Heart left ventricle (tissue), 13 donors: Measurements from ENCODE around the gene JAG1.

Experiments
- POLR2A ChIP-seq, 2 donors: fragments of 450-650 bp; IDR thresholded peaks; one replicate each; pipeline ENCODE4 v1.6.1; 2017; ENCODE audit warnings: antibody characterized with exemption in 2 of 2, mild to moderate bottlenecking in 2 of 2, moderate library complexity in 2 of 2
- TF ChIP-seq, protein P1 (sequence below), 12 donors: fragments of 200-600 bp; sonication (generic) in 4 of 12; IDR thresholded peaks; one replicate each; pipeline versions ENCODE4 v1.5.0 to v1.8.0; 2018 to 2022; ENCODE audit warnings: antibody characterized with exemption in 12 of 12, mild to moderate bottlenecking in 5 of 12
- donor health status: ischemic (EF 13 %, LVEDD 7.1; RV severe dilation, severe dysfunction).
- donor health status: DM: no; HTN: yes; CAD: no.
- donor health status: DM: no; HTN: no; CAD: no.
- donor health status: ischemic (EF 25% LVEDD 6.9; RV normal size, moderate dysfunction).
- donor health status: ischemic (EF 25% LVEDD 5.7; RV mildly dilated, moderate dysfunction).
- donor health status: ischemic (EF 35%, LVEDD 5.7; RV mildly dilated, moderate dysfunction).
- donor health status: nonischemic (EF 11% LVEDD 7.7; RV severe dilation, severe dysfunction).
- donor health status: DM: yes; HTN: yes; CAD: no.
- donor health status: PGD.
- donor health status: ischemic (EF 29% LVEDD 5.4; RV normal size, mild dysfunction).
- donor health status: nonischemic (EF 23%, LVEDD 6.1; RV moderate dilation, normal function).

DNA sequence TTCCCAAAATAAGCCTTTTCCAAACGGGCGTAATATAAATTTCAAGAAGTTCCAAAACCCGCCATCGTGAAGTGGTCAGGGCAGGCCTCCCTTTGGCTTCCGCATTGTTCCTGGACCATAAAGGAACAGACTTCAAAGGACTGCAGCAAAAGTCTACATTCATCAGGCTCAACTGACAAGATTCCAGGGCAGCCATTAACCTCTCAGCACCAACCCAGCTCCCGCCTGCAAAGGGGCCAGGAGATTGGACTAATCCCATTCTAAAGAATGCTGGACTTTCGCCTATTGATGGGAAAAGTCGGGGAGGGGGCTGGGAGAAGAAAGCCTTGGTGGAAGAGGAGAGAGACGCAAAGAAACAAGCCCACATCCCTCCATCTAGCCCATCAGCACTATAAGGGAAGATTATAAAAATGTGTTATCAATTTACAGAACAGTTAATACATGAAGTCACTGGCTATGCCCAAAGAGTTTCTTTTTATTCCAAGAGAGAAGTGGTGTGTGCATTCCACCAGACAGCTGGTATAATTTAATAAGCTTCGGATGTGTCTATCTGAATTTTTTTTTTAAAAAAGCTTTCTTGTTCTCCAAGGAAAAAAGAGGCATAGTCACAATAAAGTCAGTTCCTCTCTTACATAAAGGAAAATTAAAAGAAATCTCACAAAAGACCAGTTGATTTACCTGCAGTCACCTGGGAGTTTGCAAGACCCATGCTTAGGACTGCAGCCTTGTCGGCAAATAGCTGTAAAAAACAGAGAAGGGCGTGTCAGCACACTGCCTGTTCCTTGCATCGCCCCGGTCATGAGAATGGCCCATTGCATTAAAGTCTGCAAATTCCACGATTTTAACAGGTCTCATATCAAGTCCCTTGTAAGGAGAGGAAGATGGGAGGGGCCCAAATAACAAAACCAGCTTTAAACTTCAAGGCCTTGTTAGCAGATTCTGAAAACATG, 17.8 kb downstream of the JAG1 start:
- TF ChIP-seq, protein P1, sequence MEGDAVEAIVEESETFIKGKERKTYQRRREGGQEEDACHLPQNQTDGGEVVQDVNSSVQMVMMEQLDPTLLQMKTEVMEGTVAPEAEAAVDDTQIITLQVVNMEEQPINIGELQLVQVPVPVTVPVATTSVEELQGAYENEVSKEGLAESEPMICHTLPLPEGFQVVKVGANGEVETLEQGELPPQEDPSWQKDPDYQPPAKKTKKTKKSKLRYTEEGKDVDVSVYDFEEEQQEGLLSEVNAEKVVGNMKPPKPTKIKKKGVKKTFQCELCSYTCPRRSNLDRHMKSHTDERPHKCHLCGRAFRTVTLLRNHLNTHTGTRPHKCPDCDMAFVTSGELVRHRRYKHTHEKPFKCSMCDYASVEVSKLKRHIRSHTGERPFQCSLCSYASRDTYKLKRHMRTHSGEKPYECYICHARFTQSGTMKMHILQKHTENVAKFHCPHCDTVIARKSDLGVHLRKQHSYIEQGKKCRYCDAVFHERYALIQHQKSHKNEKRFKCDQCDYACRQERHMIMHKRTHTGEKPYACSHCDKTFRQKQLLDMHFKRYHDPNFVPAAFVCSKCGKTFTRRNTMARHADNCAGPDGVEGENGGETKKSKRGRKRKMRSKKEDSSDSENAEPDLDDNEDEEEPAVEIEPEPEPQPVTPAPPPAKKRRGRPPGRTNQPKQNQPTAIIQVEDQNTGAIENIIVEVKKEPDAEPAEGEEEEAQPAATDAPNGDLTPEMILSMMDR (IDR thresholded peaks at IDR 0.05): no peak
- TF ChIP-seq POLR2A (IDR thresholded peaks at IDR 0.05): no peak
